Upper lobe of right lung (tissue), 1 donor: Measurements from ENCODE around the gene IL1RAPL1. TPM values are rescaled to one million over a fixed set of nuclear protein-coding genes. Genes with fewer than 3 reads are reported as not detected.

ENCODE experiments used
- ATAC-seq: fragments of 200-7000 bp; cut with Tn5 transposase; one replicate; pipeline ENCODE4 v1.9.1; 2020; ENCODE audit warnings: mild to moderate bottlenecking, moderate library complexity
- DNase-seq: peaks from one replicate; pipeline ENCODE4 v3.0.0-alpha.2; 2020
- H3K27ac ChIP-seq: fragments of 200-600 bp; one replicate; pipeline ENCODE4 v1.8.0; 2022
- H3K27me3 ChIP-seq: fragments of 200-600 bp; one replicate; pipeline ENCODE4 v1.8.0; 2022; ENCODE audit warnings: mild to moderate bottlenecking
- H3K36me3 ChIP-seq: fragments of 200-600 bp; one replicate; pipeline ENCODE4 v1.8.0; 2022
- H3K4me1 ChIP-seq: fragments of 200-600 bp; one replicate; pipeline ENCODE4 v1.8.0; 2022
- H3K4me3 ChIP-seq: fragments of 200-600 bp; one replicate; pipeline ENCODE4 v1.8.0; 2022; ENCODE audit warnings: mild to moderate bottlenecking
- H3K9me3 ChIP-seq: fragments of 200-600 bp; one replicate; pipeline ENCODE4 v1.8.0; 2022
- intact Hi-C: fragments of 100-400 bp; cut with DNase I; formaldehyde crosslinking; loops from one replicate; pipeline ENCODE4 v1.11.0; 2022
- total RNA-seq: library from RNA; stranded (reverse); fragmentation: NEBNext Ultra II Directional; extraction: Animal tissue kit (Norgen Biotek cat#: 25700); gene quantifications from one replicate; pipeline ENCODE4 v1.2.1, GENCODE V29; 2021
- TF ChIP-seq, protein P1 (sequence below): fragments of 200-600 bp; IDR thresholded peaks from one replicate; pipeline ENCODE4 v1.8.0; 2022; ENCODE audit warnings: antibody characterized with exemption
- donor health status: DM: no; HTN: yes; CAD: no; lungs with severe emphysema.

The IL1RAPL1 gene
- total RNA-seq, 1 donor from 2014 or later = not detected

DNA sequence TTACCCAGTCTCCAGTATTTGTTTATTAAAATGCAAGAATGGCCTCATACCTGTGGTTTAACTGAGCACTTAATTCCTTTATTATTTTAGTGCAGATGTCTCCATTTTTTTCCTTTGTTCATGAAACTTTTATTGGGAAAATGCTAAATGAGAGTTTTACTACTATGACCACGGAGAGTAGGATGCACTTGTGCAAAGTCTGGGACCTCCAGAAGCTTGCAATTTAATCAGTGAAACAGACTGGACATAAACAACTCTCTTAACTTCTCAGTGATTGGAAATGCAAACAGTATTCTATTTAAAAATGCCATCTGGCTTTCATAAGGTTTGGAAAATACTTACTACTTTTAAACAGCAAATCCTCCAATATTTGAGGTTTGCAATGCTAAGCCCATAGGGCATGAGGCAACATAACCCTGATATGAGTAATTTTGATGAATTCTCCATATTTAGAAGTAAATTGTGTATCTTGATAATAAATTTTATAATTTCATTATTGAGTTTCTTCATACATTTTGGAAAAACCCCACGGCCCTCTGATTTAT is 909.5 kb downstream of the IL1RAPL1 start:
- no peaks in the 10 kb centered on the region for H3K27me3 ChIP-seq
- H3K27ac ChIP-seq = no peak overlapping the region
- H3K9me3 ChIP-seq = no peaks in the 10 kb centered on the region
- TF ChIP-seq, protein P1, sequence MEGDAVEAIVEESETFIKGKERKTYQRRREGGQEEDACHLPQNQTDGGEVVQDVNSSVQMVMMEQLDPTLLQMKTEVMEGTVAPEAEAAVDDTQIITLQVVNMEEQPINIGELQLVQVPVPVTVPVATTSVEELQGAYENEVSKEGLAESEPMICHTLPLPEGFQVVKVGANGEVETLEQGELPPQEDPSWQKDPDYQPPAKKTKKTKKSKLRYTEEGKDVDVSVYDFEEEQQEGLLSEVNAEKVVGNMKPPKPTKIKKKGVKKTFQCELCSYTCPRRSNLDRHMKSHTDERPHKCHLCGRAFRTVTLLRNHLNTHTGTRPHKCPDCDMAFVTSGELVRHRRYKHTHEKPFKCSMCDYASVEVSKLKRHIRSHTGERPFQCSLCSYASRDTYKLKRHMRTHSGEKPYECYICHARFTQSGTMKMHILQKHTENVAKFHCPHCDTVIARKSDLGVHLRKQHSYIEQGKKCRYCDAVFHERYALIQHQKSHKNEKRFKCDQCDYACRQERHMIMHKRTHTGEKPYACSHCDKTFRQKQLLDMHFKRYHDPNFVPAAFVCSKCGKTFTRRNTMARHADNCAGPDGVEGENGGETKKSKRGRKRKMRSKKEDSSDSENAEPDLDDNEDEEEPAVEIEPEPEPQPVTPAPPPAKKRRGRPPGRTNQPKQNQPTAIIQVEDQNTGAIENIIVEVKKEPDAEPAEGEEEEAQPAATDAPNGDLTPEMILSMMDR = no peak
- ATAC-seq (no peak), DNase-seq (no peak)
- intact Hi-C loops = no loop called here
- no peaks in the 10 kb centered on the region for H3K4me1 ChIP-seq
- H3K36me3 ChIP-seq = no peaks in the 10 kb centered on the region
- no peak overlapping the region for H3K4me3 ChIP-seq

DNA sequence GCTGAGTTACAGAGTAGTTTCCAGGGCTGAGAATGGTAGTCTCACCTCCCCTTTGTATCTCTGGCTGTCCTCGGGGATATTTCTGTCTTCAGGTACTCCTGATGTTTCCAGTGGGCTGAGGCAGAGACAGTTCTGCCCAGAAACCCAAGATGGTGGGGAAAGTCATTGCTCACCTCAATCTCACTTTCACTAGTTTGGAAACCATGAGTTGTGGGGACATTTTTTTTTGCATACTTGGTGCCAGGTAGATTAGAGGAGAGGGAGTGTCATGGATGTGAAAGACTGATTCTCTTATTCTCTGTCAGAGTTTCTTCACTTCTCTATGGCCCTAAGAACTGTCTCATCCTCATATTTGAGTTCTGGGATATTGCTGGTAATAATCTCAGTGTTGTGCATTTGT is 919.5 kb downstream of the IL1RAPL1 start:
- TF ChIP-seq, protein P1 = no peak
- intact Hi-C loops = no loop called here
- H3K9me3 ChIP-seq = no peaks in the 10 kb centered on the region

DNA sequence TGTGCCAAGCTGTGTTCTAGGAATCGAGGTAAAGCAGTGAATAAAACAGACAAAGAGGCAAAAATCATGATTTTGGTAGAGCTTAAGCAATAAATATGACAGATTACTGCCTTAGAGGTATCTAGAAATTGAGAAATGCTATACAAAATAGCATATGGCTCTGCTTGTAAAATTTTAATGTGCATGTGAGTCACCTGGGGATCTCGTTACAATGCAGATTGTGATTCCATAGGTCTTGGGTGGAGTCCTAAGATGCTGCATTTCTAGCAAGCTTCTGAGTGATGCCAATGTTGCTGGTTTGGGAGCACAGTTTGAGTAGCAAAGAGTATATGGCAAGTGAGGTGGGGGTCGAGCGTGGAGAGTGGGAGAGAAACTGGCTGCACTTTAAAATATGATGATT is 930.9 kb downstream of the IL1RAPL1 start:
- no peaks in the 10 kb centered on the region for H3K9me3 ChIP-seq
- no peak overlapping the region for H3K27ac ChIP-seq
- TF ChIP-seq, protein P1 = no peak
- no peak for DNase-seq
- no peaks in the 10 kb centered on the region for H3K36me3 ChIP-seq
- intact Hi-C loops = no loop called here
- H3K27me3 ChIP-seq = no peaks in the 10 kb centered on the region
- no peak for ATAC-seq
- H3K4me1 ChIP-seq = no peaks in the 10 kb centered on the region
- H3K4me3 ChIP-seq = no peak overlapping the region

More for the DNA sequence above, 919.5 kb downstream of the IL1RAPL1 start:
- H3K36me3 ChIP-seq = no peaks in the 10 kb centered on the region
- no peaks in the 10 kb centered on the region for H3K27me3 ChIP-seq
- ATAC-seq (no peak), DNase-seq (no peak)
- no peak overlapping the region for H3K4me3 ChIP-seq
- no peaks in the 10 kb centered on the region for H3K4me1 ChIP-seq
- no peak overlapping the region for H3K27ac ChIP-seq

GRCh38 chrX:29528281-29528680 is 941.0 kb downstream of the IL1RAPL1 start:
- Histone ChIP-seq H3K4me3 (no peak overlapping the region), H3K27me3 (no peaks in the 10 kb centered on the region), H3K27ac (no peak overlapping the region), H3K9me3 (no peaks in the 10 kb centered on the region), H3K36me3 (no peaks in the 10 kb centered on the region), H3K4me1 (no peaks in the 10 kb centered on the region)
- DNase-seq = no peak
- ATAC-seq = no peak
- intact Hi-C loops = no loop called here
- TF ChIP-seq, protein P1 = no peak

DNA sequence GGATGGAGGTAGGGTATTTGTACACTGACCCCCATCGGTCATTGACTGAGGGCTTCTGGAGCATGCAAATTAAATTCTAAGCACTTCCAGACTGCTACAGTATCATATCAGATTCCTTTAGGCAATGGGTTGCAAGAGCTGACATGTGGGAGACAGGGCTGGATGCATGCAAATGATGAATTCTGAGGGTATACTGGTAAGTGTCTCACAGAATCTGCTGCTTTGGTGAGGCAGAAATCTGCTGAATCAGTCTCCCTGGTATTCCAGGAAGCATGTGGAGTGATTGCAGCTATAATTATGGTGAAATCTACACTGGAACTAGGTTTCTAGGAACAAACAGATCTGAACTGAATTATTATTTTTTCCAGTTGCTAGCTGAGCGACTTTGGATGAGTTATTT is 943.3 kb downstream of the IL1RAPL1 start:
- intact Hi-C loops = no loop called here
- Histone ChIP-seq H3K4me1 (no peaks in the 10 kb centered on the region), H3K4me3 (no peak overlapping the region), H3K9me3 (no peaks in the 10 kb centered on the region), H3K27me3 (no peaks in the 10 kb centered on the region), H3K27ac (no peak overlapping the region), H3K36me3 (no peaks in the 10 kb centered on the region)
- DNase-seq = no peak
- TF ChIP-seq, protein P1 = no peak
- ATAC-seq = no peak

DNA sequence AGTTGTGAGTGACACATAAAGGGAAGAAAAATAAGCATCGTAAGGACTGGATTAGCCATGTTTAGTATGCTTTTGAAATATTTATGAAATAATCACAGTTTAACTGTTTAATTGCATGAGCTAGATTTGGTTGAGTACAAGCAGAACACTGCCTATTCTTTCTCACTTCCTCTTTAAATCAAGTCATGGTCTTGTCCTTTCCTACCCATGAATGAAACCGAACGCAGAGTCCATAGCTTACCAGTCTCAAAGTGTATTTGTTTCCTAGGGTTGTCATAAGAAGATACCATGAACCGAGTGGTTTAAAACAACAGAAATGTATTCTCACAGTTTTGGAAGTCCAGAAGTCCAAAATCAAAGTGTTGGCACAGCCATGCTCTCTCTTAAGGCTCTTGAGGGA is 944.1 kb downstream of the IL1RAPL1 start:
- Histone ChIP-seq H3K27me3 (no peaks in the 10 kb centered on the region), H3K4me1 (no peaks in the 10 kb centered on the region), H3K36me3 (no peaks in the 10 kb centered on the region), H3K4me3 (no peak overlapping the region), H3K9me3 (no peaks in the 10 kb centered on the region), H3K27ac (no peak overlapping the region)
- ATAC-seq (no peak), DNase-seq (no peak)
- TF ChIP-seq, protein P1 = no peak
- intact Hi-C loops = no loop called here
